GM12878 (cell line): ENCODE data around the gene DISC1.

Experiments
- EZH2 ChIP-seq: IDR thresholded peaks from 2 replicates; pipeline ENCODE4 v1.6.1; 2012; ENCODE audit warnings: low read depth, mild to moderate bottlenecking, control low read depth, inconsistent platforms, low read length, borderline replicate concordance; ENCODE audit not compliant: control insufficient read depth
- KDM1A ChIP-seq: fragments of 200-600 bp; sonication (generic); IDR thresholded peaks from 2 replicates; pipeline ENCODE4 v1.6.1; 2016; ENCODE audit warnings: borderline replicate concordance
- POLR2AphosphoS2 ChIP-seq: IDR thresholded peaks from 2 replicates; pipeline ENCODE4 v1.6.1; 2011; ENCODE audit warnings: low read depth, mild to moderate bottlenecking, low read length, improper control_type of control experiment, moderate library complexity
- SMC3 ChIP-seq: IDR thresholded peaks from 2 replicates; pipeline ENCODE4 v1.6.1; 2011; ENCODE audit warnings: low read length, improper control_type of control experiment, borderline replicate concordance
- TF ChIP-seq, protein P1 (sequence below), 3 experiments: IDR thresholded peaks in 2 of 3; conservative IDR thresholded peaks in 1 of 3; 2 replicates each; pipeline ENCODE4 v1.5.1; 2011; ENCODE audit warnings: low read depth in 3 of 3, low read length in 3 of 3, mild to moderate bottlenecking in 3 of 3, control low read depth in 2 of 3, moderate library complexity in 2 of 3, inconsistent platforms in 1 of 3, mixed read lengths in 1 of 3; ENCODE audit not compliant: control insufficient read depth in 2 of 3, insufficient read depth in 1 of 3; ENCODE audit errors: extremely low read depth in 1 of 3
- TF ChIP-seq, protein P2 (sequence below): fragments of 450-650 bp; IDR thresholded peaks from 2 replicates; pipeline ENCODE4 v1.6.1; 2017; ENCODE audit warnings: antibody characterized with exemption, mild to moderate bottlenecking, moderate library complexity

DNA sequence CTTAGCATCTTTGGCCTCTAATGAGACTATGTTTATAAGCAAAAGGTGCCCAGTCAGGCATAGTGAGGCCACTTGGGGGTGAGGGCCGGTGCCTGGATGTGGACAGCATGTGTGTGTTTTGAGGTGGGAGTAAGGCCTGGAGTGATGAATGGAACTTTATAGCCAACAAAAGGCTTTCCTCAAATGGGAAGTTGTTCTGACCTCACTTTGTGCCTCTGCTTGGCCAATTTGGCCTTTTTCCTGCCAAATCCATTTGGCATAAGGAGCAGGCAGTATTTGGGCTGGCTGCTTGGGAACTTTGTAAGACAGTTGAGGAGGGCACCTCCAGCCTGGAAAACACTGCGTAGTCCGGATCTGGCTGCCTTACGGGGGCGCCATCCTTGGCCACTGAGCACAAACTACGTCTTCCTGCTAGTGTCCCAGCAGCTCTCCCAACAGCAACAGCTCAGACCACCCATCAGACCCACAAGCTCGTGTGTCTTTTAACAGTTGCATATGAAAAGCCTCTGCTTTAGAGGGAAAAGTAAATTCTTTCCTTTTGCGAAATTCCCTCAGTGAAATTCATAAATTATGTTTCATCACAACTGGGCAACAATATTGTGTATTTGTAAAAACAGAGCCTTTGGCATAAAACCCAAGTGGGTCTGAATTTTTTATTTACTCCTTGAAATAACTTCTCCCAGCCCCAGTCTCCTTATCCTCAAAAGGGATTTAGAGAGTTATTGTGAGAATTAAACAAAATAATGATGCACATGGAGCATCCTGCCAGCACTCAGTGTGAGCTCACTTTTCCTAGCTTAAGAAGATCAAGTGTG lies 322.9 kb downstream of the DISC1 start:
- TF ChIP-seq KDM1A (no peak), POLR2AphosphoS2 (no peak), SMC3 (no peak), EZH2 (no peak)
- TF ChIP-seq, protein P1, sequence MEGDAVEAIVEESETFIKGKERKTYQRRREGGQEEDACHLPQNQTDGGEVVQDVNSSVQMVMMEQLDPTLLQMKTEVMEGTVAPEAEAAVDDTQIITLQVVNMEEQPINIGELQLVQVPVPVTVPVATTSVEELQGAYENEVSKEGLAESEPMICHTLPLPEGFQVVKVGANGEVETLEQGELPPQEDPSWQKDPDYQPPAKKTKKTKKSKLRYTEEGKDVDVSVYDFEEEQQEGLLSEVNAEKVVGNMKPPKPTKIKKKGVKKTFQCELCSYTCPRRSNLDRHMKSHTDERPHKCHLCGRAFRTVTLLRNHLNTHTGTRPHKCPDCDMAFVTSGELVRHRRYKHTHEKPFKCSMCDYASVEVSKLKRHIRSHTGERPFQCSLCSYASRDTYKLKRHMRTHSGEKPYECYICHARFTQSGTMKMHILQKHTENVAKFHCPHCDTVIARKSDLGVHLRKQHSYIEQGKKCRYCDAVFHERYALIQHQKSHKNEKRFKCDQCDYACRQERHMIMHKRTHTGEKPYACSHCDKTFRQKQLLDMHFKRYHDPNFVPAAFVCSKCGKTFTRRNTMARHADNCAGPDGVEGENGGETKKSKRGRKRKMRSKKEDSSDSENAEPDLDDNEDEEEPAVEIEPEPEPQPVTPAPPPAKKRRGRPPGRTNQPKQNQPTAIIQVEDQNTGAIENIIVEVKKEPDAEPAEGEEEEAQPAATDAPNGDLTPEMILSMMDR (IDR thresholded peaks at IDR 0.05 in 2 of 3, conservative IDR thresholded peaks at IDR 0.05 in 1 of 3; ENCODE audit: control insufficient read depth in 2 of 3, extremely low read depth in 1 of 3, insufficient read depth in 1 of 3, low read depth in 3 of 3, low read length in 3 of 3) = no peak
- TF ChIP-seq, protein P2, sequence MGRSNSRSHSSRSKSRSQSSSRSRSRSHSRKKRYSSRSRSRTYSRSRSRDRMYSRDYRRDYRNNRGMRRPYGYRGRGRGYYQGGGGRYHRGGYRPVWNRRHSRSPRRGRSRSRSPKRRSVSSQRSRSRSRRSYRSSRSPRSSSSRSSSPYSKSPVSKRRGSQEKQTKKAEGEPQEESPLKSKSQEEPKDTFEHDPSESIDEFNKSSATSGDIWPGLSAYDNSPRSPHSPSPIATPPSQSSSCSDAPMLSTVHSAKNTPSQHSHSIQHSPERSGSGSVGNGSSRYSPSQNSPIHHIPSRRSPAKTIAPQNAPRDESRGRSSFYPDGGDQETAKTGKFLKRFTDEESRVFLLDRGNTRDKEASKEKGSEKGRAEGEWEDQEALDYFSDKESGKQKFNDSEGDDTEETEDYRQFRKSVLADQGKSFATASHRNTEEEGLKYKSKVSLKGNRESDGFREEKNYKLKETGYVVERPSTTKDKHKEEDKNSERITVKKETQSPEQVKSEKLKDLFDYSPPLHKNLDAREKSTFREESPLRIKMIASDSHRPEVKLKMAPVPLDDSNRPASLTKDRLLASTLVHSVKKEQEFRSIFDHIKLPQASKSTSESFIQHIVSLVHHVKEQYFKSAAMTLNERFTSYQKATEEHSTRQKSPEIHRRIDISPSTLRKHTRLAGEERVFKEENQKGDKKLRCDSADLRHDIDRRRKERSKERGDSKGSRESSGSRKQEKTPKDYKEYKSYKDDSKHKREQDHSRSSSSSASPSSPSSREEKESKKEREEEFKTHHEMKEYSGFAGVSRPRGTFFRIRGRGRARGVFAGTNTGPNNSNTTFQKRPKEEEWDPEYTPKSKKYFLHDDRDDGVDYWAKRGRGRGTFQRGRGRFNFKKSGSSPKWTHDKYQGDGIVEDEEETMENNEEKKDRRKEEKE = no peak
